Colon (tissue), 2 donors: ENCODE measurements around the gene SPANXA2.
"Not testable (repeated sequence)": the region's sequence is repeated elsewhere in the genome, so short reads cannot be mapped to it uniquely, and the experiment has no call there.

Experiments
- FAIRE-seq: peaks from 2 replicates; lab custom pipeline; 2012; peaks lifted over from hg19 to GRCh38; lab: Jason Lieb, UNC
- donor health status: control.
- donor health status: control.

SPANXA2 gene, protein sequence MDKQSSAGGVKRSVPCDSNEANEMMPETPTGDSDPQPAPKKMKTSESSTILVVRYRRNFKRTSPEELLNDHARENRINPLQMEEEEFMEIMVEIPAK

DNA sequence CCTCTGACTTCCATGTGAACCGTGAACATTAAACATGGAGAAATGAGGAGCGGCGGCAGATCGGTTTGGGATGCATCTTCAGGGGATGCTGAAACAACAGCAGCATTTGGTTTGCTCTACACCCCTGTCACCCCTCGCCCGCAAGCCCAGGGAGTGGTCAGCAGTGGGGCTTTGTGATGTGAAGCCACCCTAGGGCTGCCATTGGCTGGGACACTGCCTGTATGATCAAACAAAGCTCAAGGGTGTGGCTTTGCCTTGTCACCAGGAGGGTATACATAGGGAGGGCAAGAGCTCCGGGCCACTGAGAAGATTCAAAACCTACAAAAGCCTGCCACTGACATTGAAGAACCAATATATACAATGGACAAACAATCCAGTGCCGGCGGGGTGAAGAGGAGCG, at the start of gene SPANXA2:
Gene SPANXA2, plus strand, starts transcription at position 301 of the 400 bp plus-strand sequence. Its CDS starts 60 bp downstream, at position 361.
- not testable (repeated sequence) for FAIRE-seq

DNA sequence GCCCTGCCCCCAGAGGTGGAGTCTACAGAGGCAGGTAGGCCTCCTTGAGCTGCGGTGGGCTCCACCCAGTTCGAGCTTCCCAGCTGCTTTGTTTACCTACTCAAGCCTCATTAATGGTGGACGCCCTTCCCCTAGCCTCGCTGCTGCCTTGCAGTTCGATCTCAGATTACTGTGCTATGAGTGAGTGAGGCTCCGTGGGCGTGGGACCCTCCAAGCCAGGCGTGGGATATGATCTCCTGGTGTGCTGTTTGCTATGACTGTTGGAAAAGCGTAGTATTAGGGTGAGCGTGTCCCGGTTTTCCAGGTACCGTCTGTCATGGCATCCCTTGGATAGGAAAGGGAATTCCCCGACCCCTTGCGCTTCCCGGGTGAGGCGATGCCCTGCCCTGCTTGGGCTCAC, 47.0 kb upstream of the SPANXA2 start:
- not testable (repeated sequence) for FAIRE-seq

DNA sequence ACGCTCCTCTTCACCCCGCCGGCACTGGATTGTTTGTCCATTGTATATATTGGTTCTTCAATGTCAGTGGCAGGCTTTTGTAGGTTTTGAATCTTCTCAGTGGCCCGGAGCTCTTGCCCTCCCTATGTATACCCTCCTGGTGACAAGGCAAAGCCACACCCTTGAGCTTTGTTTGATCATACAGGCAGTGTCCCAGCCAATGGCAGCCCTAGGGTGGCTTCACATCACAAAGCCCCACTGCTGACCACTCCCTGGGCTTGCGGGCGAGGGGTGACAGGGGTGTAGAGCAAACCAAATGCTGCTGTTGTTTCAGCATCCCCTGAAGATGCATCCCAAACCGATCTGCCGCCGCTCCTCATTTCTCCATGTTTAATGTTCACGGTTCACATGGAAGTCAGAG, 4.9 kb upstream of the SPANXA2 start, which contains the start of gene SPANXA1:
Gene SPANXA1, minus strand, starts transcription at position 101 of the 400 bp plus-strand sequence. Its CDS starts 60 bp downstream, at position 41.
- not testable (repeated sequence) for FAIRE-seq

DNA sequence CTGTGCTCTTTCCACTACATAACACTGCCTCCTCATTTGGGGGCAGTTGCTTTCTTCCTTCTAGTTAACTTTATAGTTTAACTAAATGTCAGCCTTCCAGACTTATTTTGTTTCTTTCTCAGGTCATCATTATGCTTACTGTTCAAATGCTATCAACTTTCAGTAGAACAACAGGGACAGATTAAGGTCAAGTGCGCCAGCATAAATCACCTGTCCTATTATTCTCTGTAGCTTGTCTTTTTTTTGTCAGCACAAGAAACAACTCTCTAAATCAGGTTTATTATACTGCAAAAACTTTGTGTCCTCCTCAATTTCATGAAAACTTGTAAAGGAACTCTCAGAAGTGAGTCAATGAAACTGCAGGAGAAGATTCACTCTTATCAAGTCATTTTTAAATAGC, 19.6 kb downstream of the SPANXA2 start:
- FAIRE-seq: no peak

DNA sequence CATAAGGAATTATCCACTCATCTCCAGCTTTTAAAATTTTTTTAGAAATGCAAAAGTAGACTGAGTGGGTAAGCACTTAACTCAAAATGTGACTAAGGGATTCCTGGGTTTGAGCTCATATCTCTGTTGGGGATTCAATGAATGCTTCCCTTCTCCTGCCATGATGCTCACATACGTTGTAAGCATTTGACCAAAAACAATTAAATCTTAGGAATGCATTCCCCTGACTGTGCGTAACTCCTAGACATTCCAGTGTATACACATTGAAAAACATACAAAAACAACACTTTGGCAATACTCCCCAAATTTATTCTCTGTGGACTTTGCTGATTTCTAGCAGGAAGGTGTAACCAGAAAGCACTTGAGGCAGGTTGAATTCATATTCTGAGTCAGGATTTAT, 29.8 kb downstream of the SPANXA2 start:
- FAIRE-seq: no peak

DNA sequence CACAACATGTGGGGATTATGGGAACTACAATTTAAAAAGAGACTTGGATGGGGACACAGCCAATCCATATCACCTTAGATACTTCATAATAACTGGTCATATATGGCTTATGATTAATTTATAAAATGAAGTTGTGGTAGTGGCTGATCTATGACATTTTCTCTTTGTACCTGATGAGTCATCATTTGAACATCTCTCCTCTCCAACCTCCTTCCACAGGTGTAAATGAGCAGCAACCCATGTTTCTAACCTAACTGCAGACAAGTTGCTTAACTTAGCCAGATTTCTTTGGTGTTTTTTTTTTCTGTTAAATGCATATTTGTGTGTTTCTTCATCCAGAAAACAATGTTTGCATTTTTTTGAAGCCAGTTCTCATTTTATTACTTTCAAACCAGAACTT, 42.6 kb downstream of the SPANXA2 start:
- no peak for FAIRE-seq

DNA sequence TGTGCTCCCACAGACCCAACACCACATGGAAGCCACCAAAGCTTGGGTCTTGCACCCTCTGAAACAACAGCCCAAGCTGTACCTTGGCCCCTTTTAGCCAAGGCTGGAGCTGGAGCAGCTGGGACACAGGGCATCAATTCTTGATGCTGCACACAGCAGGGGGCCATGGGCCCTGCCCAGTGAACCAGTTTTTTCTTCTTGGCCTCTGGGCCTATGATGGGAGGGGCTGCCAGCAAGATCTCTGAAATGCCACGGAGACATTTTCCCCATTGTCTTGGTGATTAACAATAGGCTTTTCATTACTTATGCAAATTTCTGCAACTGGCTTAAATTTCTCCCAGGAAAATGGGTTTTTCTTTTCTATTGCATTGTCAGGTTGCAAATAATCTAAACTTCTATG, 49.0 kb downstream of the SPANXA2 start:
- no peak for FAIRE-seq
